Subcutaneous adipose tissue (tissue), 4 donors: Measurements from ENCODE around the gene MT1E. TPM values are rescaled to one million over a fixed set of nuclear protein-coding genes. Genes with fewer than 3 reads are reported as not detected.

Experiments used
- total RNA-seq, 4 donors: library from RNA; depleted of rRNA; stranded (reverse); fragments of >200 nt; gene quantifications; one replicate each; pipeline ENCODE4 v1.1.0, GENCODE V29; 2016
- TF ChIP-seq, protein P1 (sequence below): fragments of 450-650 bp; IDR thresholded peaks from one replicate; pipeline ENCODE4 v1.5.1; 2016; ENCODE audit warnings: low read depth, mild to moderate bottlenecking, control low read depth, antibody characterized with exemption, moderate library complexity

The MT1E gene
- total RNA-seq, 4 donors from 2014 or later: 205 to 2,492 (median 258) TPM

DNA sequence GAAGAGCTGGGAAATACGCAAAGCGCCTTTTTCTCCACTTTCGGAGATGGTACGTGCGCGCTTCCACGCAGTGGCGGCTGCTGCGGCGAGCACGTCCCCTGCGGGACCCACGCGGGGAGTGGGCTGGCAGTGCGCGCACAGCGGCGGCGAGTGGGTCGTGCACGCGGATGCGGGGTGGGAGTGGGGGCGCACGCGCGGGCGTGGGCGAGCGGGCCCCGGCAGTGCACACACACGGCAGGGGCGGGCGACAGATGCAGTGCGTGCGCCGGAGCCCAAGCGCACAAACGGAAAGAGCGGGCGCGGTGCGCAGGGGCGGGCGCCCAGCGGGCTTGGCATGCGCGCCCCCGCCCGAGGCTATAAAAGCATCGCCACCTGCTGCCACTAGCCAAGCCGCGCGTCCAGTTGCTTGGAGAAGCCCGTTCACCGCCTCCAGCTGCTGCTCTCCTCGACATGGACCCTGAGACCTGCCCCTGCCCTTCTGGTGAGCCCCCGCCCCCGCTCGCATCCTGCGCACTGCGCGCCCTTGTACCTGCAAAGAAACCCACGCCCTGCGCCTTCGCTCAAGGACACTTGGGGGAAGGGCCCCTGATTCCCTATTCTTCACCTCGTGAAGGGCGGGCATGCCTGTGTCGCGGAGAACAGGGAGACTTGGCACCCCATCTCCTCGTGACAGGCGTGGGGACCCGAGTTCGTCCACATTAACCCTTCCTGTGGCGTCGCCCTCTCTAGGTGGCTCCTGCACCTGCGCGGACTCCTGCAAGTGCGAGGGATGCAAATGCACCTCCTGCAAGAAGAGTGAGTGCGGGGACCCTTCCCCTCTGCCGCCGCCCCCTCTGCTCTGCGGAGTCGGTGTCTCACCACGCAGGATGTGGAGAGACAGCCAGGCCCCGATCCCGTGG, 36.2 kb upstream of the MT1E start, which contains the start of gene MT3:
Gene MT3 (plus strand): TSS at position 388 of the 899 bp plus-strand sequence. CDS start 63 bp downstream, at position 451.
- TF ChIP-seq, protein P1, sequence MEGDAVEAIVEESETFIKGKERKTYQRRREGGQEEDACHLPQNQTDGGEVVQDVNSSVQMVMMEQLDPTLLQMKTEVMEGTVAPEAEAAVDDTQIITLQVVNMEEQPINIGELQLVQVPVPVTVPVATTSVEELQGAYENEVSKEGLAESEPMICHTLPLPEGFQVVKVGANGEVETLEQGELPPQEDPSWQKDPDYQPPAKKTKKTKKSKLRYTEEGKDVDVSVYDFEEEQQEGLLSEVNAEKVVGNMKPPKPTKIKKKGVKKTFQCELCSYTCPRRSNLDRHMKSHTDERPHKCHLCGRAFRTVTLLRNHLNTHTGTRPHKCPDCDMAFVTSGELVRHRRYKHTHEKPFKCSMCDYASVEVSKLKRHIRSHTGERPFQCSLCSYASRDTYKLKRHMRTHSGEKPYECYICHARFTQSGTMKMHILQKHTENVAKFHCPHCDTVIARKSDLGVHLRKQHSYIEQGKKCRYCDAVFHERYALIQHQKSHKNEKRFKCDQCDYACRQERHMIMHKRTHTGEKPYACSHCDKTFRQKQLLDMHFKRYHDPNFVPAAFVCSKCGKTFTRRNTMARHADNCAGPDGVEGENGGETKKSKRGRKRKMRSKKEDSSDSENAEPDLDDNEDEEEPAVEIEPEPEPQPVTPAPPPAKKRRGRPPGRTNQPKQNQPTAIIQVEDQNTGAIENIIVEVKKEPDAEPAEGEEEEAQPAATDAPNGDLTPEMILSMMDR: no peak

DNA sequence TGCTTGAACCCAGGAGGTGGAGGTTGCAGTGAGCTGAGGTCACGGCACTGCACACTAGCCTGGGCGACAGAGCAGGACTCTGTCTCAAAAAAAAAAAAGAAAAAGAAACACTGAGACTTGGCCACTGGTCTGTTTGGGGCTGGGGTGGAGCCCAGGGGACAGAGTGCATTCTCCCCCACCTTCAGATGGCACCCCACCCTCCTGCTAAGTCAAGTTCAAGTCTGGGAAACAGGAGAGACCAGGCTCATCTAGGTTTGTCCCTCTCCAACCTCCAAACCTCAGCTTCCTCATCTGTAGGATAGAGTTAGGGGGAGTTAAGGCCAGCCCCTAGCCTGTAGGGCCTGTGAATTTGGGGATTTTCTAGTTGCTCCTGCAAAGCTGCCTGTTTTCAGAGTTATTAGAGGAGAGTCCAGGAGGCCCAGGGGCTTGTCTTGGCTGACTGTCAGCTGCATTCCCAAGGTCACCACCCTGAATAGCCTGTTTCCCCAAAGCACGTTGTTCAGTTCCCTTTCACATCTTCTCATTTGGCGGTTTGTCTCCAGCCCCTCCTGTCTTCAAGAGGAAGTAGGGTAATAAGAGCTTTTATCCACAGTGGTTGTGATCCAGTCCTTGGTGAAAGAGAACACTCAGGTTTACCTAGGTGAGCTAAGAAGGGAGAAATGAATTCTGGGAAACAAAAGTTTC, 34.1 kb upstream of the MT1E start:
- TF ChIP-seq, protein P1: no peak

DNA sequence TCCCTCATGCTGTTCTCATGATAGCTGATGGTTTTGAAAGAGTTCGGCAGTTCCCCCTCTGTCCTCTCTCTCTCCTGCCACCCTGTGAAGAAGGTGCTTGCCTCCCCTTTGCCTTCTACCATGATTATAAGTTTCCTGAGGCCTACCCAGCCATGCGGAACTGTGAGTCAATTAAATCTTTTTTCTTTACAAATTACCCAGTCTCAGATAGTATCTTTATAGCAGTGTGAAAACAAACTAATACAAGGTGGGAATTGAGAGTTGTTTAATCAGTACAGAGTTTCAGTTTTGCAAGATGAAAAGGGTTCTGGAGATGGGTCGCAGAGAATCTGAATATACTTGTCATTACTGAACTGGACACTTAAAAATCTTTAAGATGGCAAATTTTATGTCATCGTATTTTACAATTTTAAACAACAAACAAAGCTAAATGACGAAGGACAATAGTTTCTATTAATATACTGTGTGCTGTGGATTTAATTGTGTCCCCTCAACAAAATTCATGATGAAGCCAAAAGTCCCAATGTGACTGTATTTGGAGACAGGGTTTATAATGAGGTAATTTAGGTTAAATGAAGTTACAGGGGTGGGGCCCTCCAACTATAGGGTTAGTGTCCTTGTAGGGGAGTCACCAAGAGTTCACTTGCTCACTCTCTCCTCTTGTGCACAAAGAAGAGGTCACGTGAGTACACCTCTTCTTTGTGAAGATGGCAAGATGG, 31.8 kb upstream of the MT1E start:
- TF ChIP-seq, protein P1: no peak

DNA sequence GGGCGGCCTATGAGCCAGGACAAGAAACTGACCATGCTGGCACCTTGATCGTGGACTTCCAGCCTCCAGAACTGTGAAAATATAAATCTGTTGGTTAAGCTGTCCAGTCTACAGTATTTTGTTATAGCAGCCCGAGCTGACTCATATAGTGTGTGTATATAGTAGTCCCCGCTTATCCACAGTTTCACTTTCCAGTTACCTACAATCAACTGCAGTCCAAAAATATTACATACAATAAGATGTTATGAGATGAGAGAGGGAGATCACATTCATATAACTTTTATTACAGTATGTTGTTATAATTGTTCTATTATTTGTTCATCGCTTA, 31.3 kb upstream of the MT1E start:
- TF ChIP-seq, protein P1: no peak

DNA sequence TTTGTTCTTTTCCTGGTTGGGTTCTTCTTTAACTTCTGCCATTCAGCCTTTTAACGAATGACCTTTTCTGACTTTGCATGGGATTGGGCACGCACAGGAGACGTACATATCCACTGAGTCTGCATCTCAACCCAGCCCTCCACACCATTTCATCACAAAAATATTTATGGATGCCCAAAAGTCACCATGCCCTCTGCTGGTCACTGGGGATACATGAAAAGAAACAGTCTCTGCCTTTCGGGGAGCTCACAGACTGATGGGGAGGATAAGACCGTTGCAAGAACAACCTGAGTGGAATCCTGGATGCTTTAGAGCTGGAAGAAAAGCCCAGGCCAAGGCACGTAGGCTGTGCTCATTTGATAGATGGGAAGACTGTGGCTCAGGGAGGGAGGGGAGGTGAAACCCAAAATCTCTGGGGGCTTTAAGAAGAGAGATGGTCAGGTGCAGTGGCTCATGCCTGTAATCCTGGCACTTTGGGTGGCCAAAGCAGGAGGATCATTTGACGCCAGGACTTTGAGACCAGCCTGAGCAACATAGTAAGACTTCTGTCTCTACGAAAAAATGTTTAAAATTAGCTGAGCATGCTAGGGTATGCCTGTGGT, 25.1 kb upstream of the MT1E start:
- TF ChIP-seq, protein P1: no peak

DNA sequence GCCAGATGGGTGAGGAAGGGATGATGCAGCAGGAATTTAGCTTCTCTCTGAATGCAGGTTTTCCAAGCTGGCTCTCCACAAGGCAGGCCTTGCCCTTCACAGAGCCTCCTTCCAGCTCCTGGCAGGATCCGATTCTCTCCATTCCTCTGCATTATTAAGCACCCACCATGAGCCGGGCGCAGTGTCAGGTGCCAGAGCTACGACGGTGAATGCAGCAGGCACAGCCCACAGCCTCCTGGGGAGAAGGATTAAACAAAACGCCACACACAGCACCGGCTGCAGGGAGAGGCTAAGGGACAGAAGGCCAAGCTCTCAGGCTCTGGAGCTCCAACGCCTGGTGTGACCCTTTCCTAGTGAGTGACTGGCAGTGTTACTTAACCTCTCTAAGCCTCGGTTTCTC, 24.3 kb upstream of the MT1E start:
- TF ChIP-seq, protein P1: no peak

DNA sequence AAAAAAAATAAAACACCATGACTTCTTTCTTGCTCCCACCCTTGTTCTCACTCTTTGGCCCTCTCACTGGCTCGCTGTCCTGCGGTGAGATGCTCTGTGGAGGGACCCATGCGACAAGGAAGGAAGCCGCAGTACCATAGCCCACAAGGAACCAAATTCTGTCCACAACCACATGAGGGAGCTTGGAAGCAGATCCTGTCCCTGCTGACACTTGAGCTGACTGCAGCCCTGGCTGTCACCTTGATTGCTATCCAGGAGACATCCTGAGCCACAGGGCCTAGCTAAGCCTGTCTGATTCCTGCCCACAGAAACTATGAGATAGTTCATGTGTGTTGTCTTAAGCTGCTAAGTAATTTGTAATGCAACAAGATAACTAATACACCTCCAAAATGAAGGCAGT, 22.0 kb upstream of the MT1E start:
- TF ChIP-seq, protein P1: no peak
